Stimulated activated CD8-positive, alpha-beta memory T cell treated with anti-CD3 and anti-CD28 coated beads, Interleukin-12 subunit alpha, Interleukin-12 subunit beta, amount 100 ng/mL, for 24 hours (primary cell): ENCODE data around the gene CLCN6.

Experiments
- DNase-seq: peaks from one replicate; pipeline ENCODE4 v3.0.0-alpha.2; 2020; ENCODE audit errors: extremely low read depth

Gene CLCN6

GRCh38 chr1:11879311-11880180, 73.6 kb downstream of the CLCN6 start:
- no peak for DNase-seq

DNA sequence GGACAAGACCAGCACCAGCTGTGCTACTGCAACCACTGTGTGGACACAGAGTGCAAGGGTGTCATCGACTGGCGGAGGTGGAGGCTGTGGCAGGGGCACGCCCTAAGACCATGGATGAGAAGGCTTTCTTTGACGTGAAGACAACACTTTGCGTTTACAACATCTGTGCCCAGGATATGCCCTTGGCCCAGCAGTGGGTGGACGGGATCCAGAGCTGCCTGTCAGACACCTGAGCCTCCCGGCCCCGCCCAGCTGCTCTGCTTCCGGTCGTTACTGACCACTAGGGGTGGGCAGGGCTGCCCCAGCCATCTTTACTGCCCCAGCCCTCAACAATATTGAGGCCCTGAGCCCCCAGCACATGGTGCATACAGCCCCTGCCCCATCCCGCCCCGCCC, 74.2 kb downstream of the CLCN6 start:
- no peak for DNase-seq

GRCh38 chr1:11880911-11881748, 75.1 kb downstream of the CLCN6 start:
- DNase-seq, result no peak

DNA sequence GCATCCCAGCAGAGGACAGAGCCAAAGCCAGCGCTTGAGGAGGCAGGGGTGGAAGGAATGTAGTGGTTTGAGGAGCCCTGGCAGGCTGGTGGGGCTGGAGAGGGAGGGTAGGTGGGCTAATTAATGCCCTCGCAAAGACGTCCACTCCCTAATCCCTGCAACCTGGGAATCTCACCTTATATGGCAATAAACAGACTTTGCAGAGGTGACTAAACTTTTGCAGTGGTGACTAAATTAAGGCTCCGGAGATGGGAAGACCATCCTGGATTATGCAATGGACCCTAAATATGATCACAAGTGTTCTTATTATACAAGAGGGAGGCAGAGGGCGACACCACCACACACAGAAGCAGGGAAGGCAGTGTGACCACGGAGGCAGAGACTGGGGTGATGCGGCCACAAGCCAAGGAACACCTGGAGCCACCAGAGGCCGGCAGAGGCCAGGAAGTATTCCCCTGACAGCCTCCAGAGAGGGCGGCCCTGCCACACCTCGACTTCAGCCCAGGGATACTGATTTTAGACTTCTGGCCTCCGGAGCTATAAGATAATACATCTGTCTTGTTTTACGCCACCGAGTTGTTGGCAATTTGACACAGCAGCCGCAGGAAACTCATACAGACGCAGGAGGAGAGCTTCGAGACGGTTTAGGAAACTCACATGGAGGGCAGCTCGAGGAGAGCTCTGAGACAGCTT, 75.9 kb downstream of the CLCN6 start:
- DNase-seq, result no peak

DNA sequence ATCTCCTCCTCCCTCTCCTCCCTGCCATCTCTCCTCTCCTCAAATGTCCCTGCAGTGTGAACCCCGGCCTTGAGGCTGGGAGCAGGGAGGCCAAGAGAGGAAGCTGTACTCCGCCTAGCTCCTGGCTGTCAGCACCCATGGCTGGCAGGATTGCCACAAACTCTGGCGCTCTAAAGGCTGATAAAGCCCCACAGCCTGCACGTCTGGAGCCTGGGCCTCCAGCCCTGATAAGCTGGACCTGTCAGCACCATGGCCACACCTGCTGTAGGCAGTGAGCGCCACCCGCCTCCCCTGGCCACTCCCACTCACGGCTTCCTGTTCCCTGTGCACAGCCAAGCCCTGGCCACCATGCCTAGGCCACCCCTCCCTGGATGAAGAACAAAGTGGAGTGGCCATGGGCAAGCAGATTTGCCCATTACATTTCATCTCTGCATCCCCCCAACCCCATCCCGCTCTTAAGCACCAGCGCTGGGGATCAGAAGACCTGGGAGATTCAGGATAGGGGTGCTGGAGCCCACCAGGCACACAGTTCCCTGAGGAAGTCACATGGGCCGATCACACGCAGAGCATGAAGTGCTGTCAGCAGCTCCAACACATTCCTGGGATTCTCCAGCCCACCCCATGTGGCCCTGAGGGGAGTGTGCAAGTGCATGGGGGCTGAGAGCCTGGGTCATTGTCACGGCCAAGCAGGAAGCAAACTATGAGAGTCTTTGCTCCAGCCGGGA, 77.0 kb downstream of the CLCN6 start:
- DNase-seq, result no peak

GRCh38 chr1:11885916-11886315, 79.9 kb downstream of the CLCN6 start:
- no peak for DNase-seq

- DNase-seq, result no peak
Measured at GRCh38 chr1:11886986-11887665, 81.1 kb downstream of the CLCN6 start.

DNA sequence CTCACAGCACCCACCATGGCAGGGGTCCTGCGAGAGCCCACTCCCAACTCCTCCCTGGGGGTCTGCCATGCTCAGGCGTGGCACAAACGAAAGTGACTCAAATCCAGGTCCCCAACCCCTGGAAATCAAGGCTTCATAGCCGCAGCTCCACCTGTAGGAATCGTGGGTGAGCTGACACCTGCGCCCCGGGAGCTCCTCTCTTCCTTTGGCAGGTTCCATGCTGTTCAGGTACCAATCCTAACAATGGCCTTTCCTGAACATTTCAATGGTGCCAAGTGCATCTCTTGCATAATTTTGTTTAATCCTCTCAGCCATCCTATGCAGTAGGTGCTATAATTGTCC, 81.6 kb downstream of the CLCN6 start:
- DNase-seq, result no peak

DNA sequence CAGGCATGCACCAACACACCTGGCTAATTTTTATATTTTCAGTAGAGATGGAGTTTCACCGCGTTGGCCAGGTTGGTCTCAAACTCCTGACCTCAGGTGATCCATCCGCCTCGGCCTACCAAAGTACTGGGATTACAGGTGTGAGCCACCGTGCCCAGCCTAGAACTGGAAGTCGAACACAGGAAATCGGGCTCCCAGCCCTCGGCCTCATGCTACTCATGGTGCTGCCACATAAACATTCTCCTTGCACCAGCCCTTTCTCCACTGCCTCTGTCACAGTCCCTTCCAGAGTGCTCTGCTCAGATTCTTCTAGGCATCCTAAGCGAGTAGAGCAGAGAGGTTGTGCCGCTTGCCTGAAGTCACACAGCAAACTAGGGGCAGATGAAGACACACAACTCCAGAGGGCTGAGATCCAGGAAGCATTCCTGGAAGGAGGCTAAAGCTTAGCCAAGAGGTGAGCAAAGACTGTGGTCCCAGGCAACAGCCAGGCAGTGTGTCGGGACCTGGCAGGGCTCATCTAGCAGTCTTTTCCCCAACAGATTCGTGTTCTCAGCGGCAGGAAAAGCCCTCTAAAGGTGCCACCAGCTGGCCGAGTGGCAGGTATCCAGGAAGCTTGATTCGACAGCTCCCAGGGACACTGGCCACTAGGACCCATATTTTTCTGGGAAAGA, 82.3 kb downstream of the CLCN6 start:
- DNase-seq, result no peak

DNA sequence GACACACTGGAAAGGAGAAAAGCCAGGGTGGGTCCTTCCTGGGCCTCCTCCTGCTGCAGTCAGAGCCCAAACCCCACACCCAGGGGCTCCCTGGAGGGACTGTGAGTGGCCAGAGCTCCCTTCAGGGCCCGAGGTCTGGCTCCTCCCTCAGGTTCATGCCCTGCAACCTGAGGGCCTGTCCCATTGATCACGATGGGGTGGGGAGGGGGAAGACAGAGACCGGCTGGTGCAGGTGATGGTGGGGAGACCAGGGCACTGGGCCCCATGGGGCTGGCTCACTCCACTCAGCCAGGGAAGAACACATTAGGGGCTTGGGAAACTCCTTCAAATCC, 82.9 kb downstream of the CLCN6 start:
- no peak for DNase-seq

- no peak for DNase-seq
Measured at GRCh38 chr1:11891433-11892186, 85.6 kb downstream of the CLCN6 start.
